Iris pigment epithelial cell (primary cell): ENCODE data around the gene DIPK1B.
"Not testable (repeated sequence)": the region's sequence is repeated elsewhere in the genome, so short reads cannot be mapped to it uniquely, and the experiment has no call there.

Experiments used
- DNase-seq: peaks from one replicate; pipeline ENCODE4 v3.0.0-alpha.2; 2011; ENCODE audit warnings: low read depth

Gene DIPK1B

GRCh38 chr9:136754059-136754572 is 41.7 kb downstream of the DIPK1B start:
- no peak for DNase-seq

GRCh38 chr9:136754626-136755301 is 42.4 kb downstream of the DIPK1B start:
- no peak for DNase-seq

- DNase-seq = not testable (repeated sequence)
Measured at GRCh38 chr9:136755302-136756133, 43.1 kb downstream of the DIPK1B start.

- DNase-seq = no peak
Measured at GRCh38 chr9:136756134-136756438, 43.7 kb downstream of the DIPK1B start.

GRCh38 chr9:136756836-136757235 is 44.5 kb downstream of the DIPK1B start:
- no peak for DNase-seq

- DNase-seq = no peak
Measured at GRCh38 chr9:136757328-136757727, 45.0 kb downstream of the DIPK1B start.

- no peak for DNase-seq
Measured at GRCh38 chr9:136757751-136758140, 45.4 kb downstream of the DIPK1B start.

- DNase-seq = no peak
Measured at GRCh38 chr9:136759001-136759400, 46.6 kb downstream of the DIPK1B start.

GRCh38 chr9:136759436-136760325 is 47.3 kb downstream of the DIPK1B start:
- DNase-seq = no peak

- DNase-seq = no peak
Measured at GRCh38 chr9:136760424-136760823, 48.1 kb downstream of the DIPK1B start.

- DNase-seq = peak; percentile 62
Measured at GRCh38 chr9:136760834-136761544, 48.6 kb downstream of the DIPK1B start.

GRCh38 chr9:136761545-136761981 is 49.2 kb downstream of the DIPK1B start:
- no peak for DNase-seq

GRCh38 chr9:136762221-136762691 is 49.9 kb downstream of the DIPK1B start:
- DNase-seq = no peak

- no peak for DNase-seq
Measured at GRCh38 chr9:136762915-136763648, 50.7 kb downstream of the DIPK1B start.

GRCh38 chr9:136763649-136764035 is 51.3 kb downstream of the DIPK1B start:
- DNase-seq = no peak

- DNase-seq = no peak
Measured at GRCh38 chr9:136764301-136764891, 52.0 kb downstream of the DIPK1B start, which contains the start of gene LCN15. Gene LCN15 (minus strand): TSS chr9:136764518. CDS start chr9:136764488, 30 bp downstream.

- no peak for DNase-seq
Measured at GRCh38 chr9:136765041-136765440, 52.7 kb downstream of the DIPK1B start.

GRCh38 chr9:136765745-136766409 is 53.5 kb downstream of the DIPK1B start:
- not testable (repeated sequence) for DNase-seq

GRCh38 chr9:136766410-136767120 is 54.2 kb downstream of the DIPK1B start:
- peak; percentile 42 for DNase-seq
